Stimulated activated naive CD4-positive, alpha-beta T cell (primary cell): ENCODE data around the gene CCDC117.

Experiments
- DNase-seq, 6 experiments: peaks; one replicate each; lab custom pipeline; 2025; lab: John Stamatoyannopoulos, UW

Gene CCDC117

DNA sequence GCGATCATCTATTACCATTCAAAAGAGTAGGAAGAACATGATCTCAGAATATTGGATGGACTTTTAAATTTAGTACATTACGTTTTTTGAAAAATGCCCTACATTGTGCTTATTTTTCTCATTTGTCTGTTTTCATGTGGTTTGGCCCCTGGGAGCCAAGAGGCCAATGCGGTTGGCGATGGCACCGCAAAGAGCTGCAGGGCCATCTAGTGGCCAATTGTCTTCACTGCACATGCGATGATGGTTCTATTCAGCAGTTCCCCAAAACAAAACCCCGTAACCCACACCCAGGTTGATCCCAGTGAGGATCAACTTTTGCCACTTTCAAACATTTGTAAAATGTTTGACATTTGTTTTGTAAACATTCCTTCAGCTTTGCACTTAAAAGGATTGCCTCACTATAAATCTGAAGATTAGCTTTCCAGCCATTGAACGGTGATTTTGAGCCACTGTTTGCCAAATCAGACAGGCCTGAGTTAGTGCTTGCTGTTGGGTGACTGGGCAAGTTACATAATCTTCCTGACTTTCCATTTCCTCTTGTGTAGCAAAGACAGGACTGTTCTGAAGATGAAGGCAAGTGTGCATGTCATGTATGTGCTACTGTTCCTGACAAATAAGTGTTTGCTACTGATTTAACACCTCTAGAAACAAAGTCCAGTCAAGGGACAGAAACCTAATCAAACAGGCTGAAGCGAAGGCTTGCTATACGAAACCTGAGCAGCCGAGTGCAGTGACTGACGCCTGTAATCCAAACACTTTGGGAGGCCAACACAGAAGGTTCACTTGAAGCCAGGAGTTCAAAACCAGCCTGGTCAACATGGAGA is 57.1 kb downstream of the CCDC117 start:
- peak; percentile 29 to 77 (median 66) for DNase-seq

DNA sequence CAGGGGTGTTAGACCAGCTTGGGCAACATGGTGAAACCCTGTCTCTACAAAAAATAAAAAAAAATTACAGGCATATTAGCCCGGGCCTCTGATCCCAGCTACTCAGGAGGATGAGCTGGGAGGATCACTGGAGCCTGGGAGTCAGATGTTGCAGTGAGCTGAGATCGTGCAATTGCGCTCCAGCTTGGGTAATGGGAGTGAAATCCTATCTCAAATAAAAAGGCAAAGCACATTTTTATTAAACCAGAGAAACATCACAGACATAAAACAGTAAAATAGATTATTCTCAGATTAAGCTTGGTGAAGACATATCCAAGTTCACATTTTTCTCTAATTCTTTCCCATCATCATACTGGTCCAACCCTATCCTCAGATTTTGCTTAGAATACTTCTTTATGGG is 57.9 kb downstream of the CCDC117 start:
- no peak for DNase-seq

DNA sequence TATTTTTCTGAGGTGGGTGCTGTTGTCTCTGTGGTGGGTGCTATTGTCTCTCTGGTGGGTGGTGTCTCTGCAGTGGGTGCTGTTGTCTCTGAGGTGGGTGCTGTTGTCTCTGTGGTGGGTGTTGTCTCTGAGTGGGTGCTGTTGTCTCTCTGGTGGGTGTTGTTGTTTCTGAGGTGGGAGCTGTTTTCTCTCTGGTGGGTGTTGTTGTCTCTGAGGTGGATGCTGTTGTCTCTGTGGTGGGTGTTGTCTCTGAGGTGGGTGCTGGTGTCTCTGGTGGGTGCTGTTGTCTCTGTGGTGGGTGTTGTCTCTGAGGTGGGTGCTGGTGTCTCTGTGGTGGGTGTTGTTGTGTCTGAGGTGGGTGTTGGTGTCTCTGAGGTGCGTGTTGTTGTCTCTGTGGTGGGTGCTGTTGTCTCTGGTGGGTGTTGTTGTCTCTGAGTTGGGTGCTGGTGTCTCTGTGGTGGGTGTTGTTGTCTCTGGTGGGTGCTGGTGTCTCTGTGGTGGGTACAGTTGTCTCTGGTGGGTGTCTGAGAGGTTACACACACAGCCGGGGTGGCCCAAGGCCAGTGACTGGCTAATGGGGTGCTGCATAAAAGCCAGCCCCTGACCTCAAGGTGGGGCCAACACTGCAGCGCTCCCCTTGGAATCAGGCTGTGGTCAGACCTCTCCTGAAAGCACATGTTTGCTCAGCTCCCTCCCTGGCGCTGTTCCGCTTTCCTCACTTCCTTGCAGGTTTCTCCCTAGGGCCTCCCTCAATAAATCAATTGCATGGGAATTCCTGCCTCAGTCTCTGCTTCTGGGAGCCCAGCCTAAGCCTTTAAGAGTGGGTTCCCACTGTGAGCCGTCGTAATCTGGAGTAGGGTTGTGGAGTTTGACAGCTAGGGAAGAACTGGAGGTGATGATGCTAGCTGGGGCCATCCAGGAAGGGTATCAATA is 58.9 kb downstream of the CCDC117 start:
- no peak for DNase-seq

DNA sequence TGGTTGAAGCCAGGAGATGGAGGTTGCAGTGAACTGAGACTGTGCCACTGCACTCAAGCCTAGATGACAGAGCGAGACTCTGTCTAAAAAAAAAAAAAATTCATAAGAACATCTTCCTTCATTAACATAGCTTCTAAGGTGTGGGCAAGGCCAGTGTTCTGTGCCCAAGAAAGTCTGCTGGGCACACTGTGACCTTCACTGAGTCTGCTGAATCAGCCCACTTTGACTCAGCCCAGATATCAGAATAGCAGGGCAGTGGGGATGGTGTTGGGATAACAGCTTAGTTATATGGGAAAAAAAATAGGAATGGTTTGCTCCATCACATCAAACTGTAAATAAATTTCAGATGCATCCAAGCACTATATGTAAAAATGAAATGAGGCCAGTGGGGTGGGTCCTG is 60.2 kb downstream of the CCDC117 start:
- DNase-seq, result no peak

DNA sequence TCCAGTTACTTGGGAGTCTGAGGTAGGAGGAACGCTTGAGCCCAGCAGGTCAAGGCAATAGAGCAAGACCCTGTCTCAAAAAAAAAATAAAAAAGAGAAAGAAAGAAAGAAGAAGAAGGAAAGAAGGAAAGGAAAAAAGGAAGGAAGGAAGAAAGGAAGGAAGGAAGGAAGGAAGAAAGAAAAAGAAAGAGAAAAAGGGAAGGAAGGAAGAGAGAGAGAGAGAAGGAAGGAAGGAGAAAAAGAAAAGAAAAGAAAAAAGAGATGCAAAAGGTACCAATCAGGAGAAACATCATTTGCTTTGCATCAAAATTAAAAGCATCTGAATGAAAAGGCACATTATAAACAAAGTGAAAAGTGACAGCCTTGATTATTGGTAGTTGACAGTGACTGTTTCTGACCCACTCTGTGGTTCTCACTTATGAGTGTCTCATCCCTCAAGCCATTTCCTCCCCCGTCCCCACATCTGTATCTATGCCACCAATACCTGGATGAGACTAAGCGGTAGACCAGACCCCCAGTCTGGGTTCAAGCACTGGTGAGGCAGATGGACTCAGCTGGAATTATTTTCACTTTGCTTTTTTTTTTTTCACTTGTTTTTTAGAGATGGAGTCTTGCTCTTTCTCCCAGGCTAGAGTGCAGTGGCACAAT is 60.9 kb downstream of the CCDC117 start:
- DNase-seq, result no peak

DNA sequence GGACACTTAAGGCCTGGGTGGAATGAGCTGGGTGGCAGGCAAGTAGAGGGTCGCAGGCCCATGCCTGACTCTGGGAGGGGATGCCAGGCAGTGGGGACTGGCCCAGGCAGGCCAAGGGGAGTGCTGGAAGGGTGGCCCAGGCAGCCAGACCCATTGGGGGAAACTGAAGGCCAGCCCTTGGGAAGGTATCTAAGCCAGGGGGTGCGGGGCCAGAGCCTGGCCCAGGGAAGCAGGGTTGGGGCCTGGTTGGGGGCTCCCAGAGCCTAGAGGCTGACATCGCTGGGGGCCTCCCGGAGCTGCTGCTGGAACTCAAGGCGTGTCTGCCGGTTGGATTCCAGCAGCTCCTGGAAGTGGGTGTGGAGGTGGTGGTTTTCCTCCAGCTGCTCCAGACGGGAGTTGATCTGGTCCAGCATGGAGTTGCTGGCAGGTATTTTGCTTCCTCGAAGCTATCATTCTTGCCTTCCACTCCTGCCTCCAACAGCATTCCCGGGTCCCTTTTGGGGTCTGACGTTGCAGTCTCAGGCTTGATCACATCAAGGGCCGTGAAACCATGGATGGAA is 63.2 kb downstream of the CCDC117 start:
- DNase-seq, result no peak

DNA sequence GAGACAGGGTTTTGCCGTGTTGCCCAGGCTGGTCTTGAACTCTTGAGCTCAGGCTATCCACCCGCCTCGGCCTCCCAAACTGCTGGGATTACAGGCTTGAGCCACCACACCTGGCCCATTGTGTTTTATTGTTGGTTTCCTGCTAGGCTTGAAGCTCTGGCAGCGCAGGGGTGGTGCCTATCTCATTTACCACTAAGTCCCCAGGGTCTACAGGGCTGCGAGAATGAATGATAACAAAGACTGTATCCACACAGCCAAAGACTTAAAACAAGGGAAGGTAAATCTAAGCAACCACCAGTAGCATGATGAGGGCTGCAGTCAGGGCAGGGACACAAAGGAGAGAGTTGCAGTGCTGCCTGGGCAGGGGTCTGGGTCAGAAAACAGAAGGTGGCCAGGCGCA is 65.1 kb downstream of the CCDC117 start:
- no peak for DNase-seq
